Measurements from ENCODE around the gene HES3.

The HES3 gene, protein sequence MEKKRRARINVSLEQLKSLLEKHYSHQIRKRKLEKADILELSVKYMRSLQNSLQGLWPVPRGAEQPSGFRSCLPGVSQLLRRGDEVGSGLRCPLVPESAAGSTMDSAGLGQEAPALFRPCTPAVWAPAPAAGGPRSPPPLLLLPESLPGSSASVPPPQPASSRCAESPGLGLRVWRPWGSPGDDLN

GRCh38 chr1:6243993-6244392 is at the start of gene HES3:
Gene HES3 (plus strand): TSS chr1:6244179. CDS start chr1:6244366, 187 bp downstream.
- Histone ChIP-seq H3K4me3 (ENCODE audit: insufficient read length, low read depth) (no peak within 1 kb of the TSS), H3K36me3 (ENCODE audit: insufficient read depth, insufficient read length, low read length) (no peaks in the 10 kb centered on the region), H3K9ac (ENCODE audit: insufficient read length, low read depth) (no peak within 1 kb of the TSS), H3K4me1 (ENCODE audit: insufficient read depth, insufficient read length) (no peaks in the 10 kb centered on the region), H3K27me3 (ENCODE audit: insufficient read depth, insufficient read length) (peaks cover 60% of the 10 kb centered on the region), H3K9me3 (ENCODE audit: insufficient read depth, low read length) (no peaks in the 10 kb centered on the region)
- DNase-seq (ENCODE audit: low read depth, low spot score): no peak
- no peak for TF ChIP-seq ZNF274 (IDR thresholded peaks at IDR 0.05; ENCODE audit: low read depth, low read length)
- no peak for TF ChIP-seq YY1 (IDR thresholded peaks at IDR 0.05; ENCODE audit: insufficient read depth, insufficient read length)

DNA sequence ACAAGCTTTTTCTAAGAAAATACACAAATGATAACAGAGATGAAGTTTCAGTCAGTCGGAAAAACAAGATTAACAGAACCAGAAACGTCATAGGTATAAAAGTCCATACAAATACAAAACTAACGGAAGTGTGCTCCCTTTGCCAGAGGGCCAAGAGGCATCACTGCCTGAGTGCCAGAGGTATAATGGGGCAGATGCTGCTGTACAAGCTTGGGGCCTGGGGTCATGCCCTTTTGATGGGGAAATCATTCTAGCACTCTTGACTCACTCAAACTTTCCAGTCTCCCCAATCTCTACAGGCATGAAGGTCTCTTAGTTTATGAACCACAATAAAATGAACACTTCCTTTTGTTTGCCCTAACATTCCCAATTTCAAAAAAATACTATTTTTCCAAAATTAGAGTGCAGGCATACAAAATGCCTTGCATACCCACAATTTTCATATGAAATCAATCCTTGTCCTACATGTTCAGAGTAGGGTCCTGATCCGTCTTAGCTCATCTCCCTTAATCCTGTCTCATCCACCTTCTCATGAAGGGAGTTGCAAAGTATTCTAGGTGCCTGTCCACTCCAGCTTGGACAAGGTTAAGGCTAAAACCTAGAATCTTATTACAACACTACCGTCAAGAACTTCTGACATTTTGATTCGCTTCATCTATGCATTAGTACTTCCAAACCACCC is 46.1 kb upstream of the HES3 start:
- peaks cover 35% of the 10 kb centered on the region for H3K36me3 ChIP-seq (ENCODE audit: insufficient read depth, insufficient read length, low read length)
- no peaks in the 10 kb centered on the region for H3K27me3 ChIP-seq (ENCODE audit: insufficient read depth, insufficient read length)
- H3K9me3 ChIP-seq (ENCODE audit: insufficient read depth, low read length): no peaks in the 10 kb centered on the region
- peak overlapping the region; percentile 89 for H3K9ac ChIP-seq (ENCODE audit: insufficient read length, low read depth)
- DNase-seq (ENCODE audit: low read depth, low spot score): no peak
- H3K4me3 ChIP-seq (ENCODE audit: insufficient read length, low read depth): peak overlapping the region; percentile 68
- H3K4me1 ChIP-seq (ENCODE audit: insufficient read depth, insufficient read length): no peaks in the 10 kb centered on the region
- no peak for TF ChIP-seq SUZ12 (IDR thresholded peaks at IDR 0.05; ENCODE audit: extremely low read depth, insufficient read depth, insufficient read length)
- TF ChIP-seq ZNF274 (IDR thresholded peaks at IDR 0.05; ENCODE audit: low read depth, low read length): no peak
- TF ChIP-seq YY1 (IDR thresholded peaks at IDR 0.05; ENCODE audit: insufficient read depth, insufficient read length): no peak

- no peak for DNase-seq (ENCODE audit: low read depth, low spot score)
- Histone ChIP-seq H3K36me3 (ENCODE audit: insufficient read depth, insufficient read length, low read length) (peaks cover 27% of the 10 kb centered on the region), H3K9ac (ENCODE audit: insufficient read length, low read depth) (peak overlapping the region; percentile 89), H3K4me1 (ENCODE audit: insufficient read depth, insufficient read length) (no peaks in the 10 kb centered on the region), H3K27me3 (ENCODE audit: insufficient read depth, insufficient read length) (no peaks in the 10 kb centered on the region), H3K9me3 (ENCODE audit: insufficient read depth, low read length) (no peaks in the 10 kb centered on the region), H3K4me3 (ENCODE audit: insufficient read length, low read depth) (peak overlapping the region; percentile 68)
- no peak for TF ChIP-seq ZNF274 (IDR thresholded peaks at IDR 0.05; ENCODE audit: low read depth, low read length)
- no peak for TF ChIP-seq SUZ12 (IDR thresholded peaks at IDR 0.05; ENCODE audit: extremely low read depth, insufficient read depth, insufficient read length)
- TF ChIP-seq YY1 (IDR thresholded peaks at IDR 0.05; ENCODE audit: insufficient read depth, insufficient read length): no peak
Measured at GRCh38 chr1:6198646-6199297, 45.2 kb upstream of the HES3 start.

- no peaks in the 10 kb centered on the region for H3K9me3 ChIP-seq (ENCODE audit: insufficient read depth, low read length)
- H3K9ac ChIP-seq (ENCODE audit: insufficient read length, low read depth): peak within 1 kb of the TSS; percentile 89
- peak; percentile 84 for DNase-seq (ENCODE audit: low read depth, low spot score)
- peaks cover 20% of the 10 kb centered on the region for H3K36me3 ChIP-seq (ENCODE audit: insufficient read depth, insufficient read length, low read length)
- H3K4me3 ChIP-seq (ENCODE audit: insufficient read length, low read depth): peak within 1 kb of the TSS; percentile 68
- TF ChIP-seq YY1 (IDR thresholded peaks at IDR 0.05; ENCODE audit: insufficient read depth, insufficient read length) (peak; percentile 31), SUZ12 (IDR thresholded peaks at IDR 0.05; ENCODE audit: extremely low read depth, insufficient read depth, insufficient read length) (no peak)
- no peaks in the 10 kb centered on the region for H3K27me3 ChIP-seq (ENCODE audit: insufficient read depth, insufficient read length)
- H3K4me1 ChIP-seq (ENCODE audit: insufficient read depth, insufficient read length): no peaks in the 10 kb centered on the region
Measured at GRCh38 chr1:6199298-6200187, 44.4 kb upstream of the HES3 start, which contains the start of gene RPL22. Gene RPL22 (minus strand): TSS chr1:6199595. CDS start chr1:6199573, 22 bp downstream.

DNA sequence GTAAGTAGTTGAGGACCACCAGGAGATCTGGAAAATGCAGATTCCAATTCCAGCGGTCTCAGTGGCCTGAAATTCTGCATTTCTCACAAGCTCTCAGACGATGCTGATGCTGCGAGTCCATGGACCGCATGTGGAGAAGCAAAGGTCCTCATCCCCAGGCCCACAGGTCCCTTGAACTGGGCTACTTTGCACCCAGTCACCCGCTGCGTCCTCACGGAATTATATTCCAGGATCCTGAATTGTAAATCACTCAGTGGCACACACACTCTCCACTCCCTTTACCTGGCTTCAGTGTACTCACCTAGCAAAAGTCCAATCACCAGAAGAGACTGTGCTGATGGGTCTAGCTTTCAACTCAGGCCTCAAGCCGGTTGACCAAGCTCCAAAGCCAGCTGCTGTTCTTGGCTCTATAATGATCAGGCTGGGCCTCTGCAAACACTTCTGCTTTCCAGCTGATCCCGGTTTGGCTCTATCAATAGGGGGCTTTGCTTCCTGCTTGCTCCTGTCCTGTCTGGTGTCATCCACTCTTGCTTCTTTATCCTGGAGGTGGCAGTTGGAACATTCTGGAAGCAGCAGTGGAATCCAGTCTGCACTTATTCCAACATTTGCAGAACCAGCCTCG is 43.7 kb upstream of the HES3 start:
- Histone ChIP-seq H3K4me1 (ENCODE audit: insufficient read depth, insufficient read length) (no peaks in the 10 kb centered on the region), H3K27me3 (ENCODE audit: insufficient read depth, insufficient read length) (no peaks in the 10 kb centered on the region), H3K9me3 (ENCODE audit: insufficient read depth, low read length) (no peaks in the 10 kb centered on the region), H3K9ac (ENCODE audit: insufficient read length, low read depth) (peak overlapping the region; percentile 79), H3K4me3 (ENCODE audit: insufficient read length, low read depth) (peak overlapping the region; percentile 40), H3K36me3 (ENCODE audit: insufficient read depth, insufficient read length, low read length) (peaks cover 20% of the 10 kb centered on the region)
- no peak for DNase-seq (ENCODE audit: low read depth, low spot score)
- no peak for TF ChIP-seq SUZ12 (IDR thresholded peaks at IDR 0.05; ENCODE audit: extremely low read depth, insufficient read depth, insufficient read length)

GRCh38 chr1:6202256-6202655 is 41.7 kb upstream of the HES3 start:
- Histone ChIP-seq H3K36me3 (ENCODE audit: insufficient read depth, insufficient read length, low read length) (peaks cover 7% of the 10 kb centered on the region), H3K4me3 (ENCODE audit: insufficient read length, low read depth) (no peak overlapping the region), H3K27me3 (ENCODE audit: insufficient read depth, insufficient read length) (no peaks in the 10 kb centered on the region), H3K9me3 (ENCODE audit: insufficient read depth, low read length) (no peaks in the 10 kb centered on the region), H3K4me1 (ENCODE audit: insufficient read depth, insufficient read length) (peaks cover under 1% of the 10 kb centered on the region), H3K9ac (ENCODE audit: insufficient read length, low read depth) (no peak overlapping the region)
- no peak for DNase-seq (ENCODE audit: low read depth, low spot score)
- TF ChIP-seq YY1 (IDR thresholded peaks at IDR 0.05; ENCODE audit: insufficient read depth, insufficient read length) (no peak), ZNF274 (IDR thresholded peaks at IDR 0.05; ENCODE audit: low read depth, low read length) (no peak), SUZ12 (IDR thresholded peaks at IDR 0.05; ENCODE audit: extremely low read depth, insufficient read depth, insufficient read length) (no peak)
